Common myeloid progenitor, CD34-positive (primary cell): ENCODE measurements around the gene CHRNB1.

Experiments
- CTCF ChIA-PET: fragments of 350-600 bp; sonication (Branson Sonifier 250); formaldehyde crosslinking; loops from one replicate; lab custom pipeline; 2021; ENCODE audit warnings: antibody characterized with exemption; lab: Charles Lee
- POLR2A ChIA-PET: fragments of 350-600 bp; sonication (Branson Sonifier 250); formaldehyde crosslinking; loops from one replicate; lab custom pipeline; 2021; ENCODE audit warnings: antibody characterized with exemption; lab: Charles Lee
- DNase-seq, 3 donors: peaks; one replicate each; pipeline versions ENCODE4 v3.0.0 to v3.0.0-alpha.2; 2013
- H3K27ac ChIP-seq, 2 experiments: 1 replicate in 1 of 2; 2 replicates in 1 of 2; pipeline ENCODE4 v1.7.0; 2013; ENCODE audit warnings: inconsistent platforms in 2 of 2, low read length in 2 of 2, mild to moderate bottlenecking in 2 of 2, low read depth in 1 of 2, moderate library complexity in 1 of 2; ENCODE audit not compliant: severe bottlenecking in 2 of 2, insufficient read depth in 1 of 2, poor library complexity in 1 of 2
- H3K27me3 ChIP-seq, 5 experiments: replicated peaks in 2 of 5; 1 replicate in 3 of 5; 2 replicates in 2 of 5; pipeline versions ENCODE4 v1.6.1 to v1.7.0; 2013; ENCODE audit warnings: low read length in 4 of 5, mild to moderate bottlenecking in 2 of 5, moderate library complexity in 2 of 5, inconsistent platforms in 1 of 5; ENCODE audit not compliant: insufficient read depth in 5 of 5, control insufficient read depth in 4 of 5
- H3K36me3 ChIP-seq, 4 experiments: 1 replicate in 2 of 4; 2 replicates in 2 of 4; pipeline versions ENCODE4 v1.6.1 to v1.7.0; 2013; ENCODE audit warnings: low read length in 3 of 4, control low read depth in 1 of 4, mild to moderate bottlenecking in 1 of 4; ENCODE audit not compliant: control insufficient read depth in 4 of 4, insufficient read depth in 4 of 4
- H3K4me1 ChIP-seq, 4 experiments: 1 replicate in 3 of 4; 2 replicates in 1 of 4; pipeline versions ENCODE4 v1.6.1 to v1.7.1; 2013; ENCODE audit warnings: low read length in 3 of 4, mild to moderate bottlenecking in 3 of 4, control low read depth in 1 of 4, inconsistent platforms in 1 of 4, moderate library complexity in 1 of 4; ENCODE audit not compliant: control insufficient read depth in 4 of 4, insufficient read depth in 4 of 4; ENCODE audit errors: control extremely low read depth in 1 of 4
- H3K4me3 ChIP-seq, 7 experiments: 1 replicate in 4 of 7; 2 replicates in 3 of 7; pipeline versions ENCODE4 v1.5.1 to v1.7.0; 2013; ENCODE audit warnings: mild to moderate bottlenecking in 7 of 7, low read length in 6 of 7, moderate library complexity in 6 of 7, inconsistent platforms in 2 of 7, low read depth in 2 of 7, control low read depth in 1 of 7; ENCODE audit not compliant: insufficient read depth in 4 of 7, control insufficient read depth in 1 of 7; ENCODE audit errors: extremely low read depth in 1 of 7
- H3K9me3 ChIP-seq, 5 experiments: 1 replicate in 4 of 5; 2 replicates in 1 of 5; pipeline versions ENCODE4 v1.6.1 to v1.7.1; 2013; ENCODE audit warnings: low read length in 4 of 5, mild to moderate bottlenecking in 2 of 5, inconsistent platforms in 1 of 5, low read depth in 1 of 5, moderate library complexity in 1 of 5; ENCODE audit not compliant: control insufficient read depth in 4 of 5, insufficient read depth in 2 of 5; ENCODE audit errors: control extremely low read depth in 1 of 5
- WGBS: methylation state at CpG from one replicate; pipeline ENCODE4 v1.1.5; 2013; ENCODE audit not compliant: insufficient coverage; 5-methylcytosine and 5-hydroxymethylcytosine counted together

CHRNB1 gene

DNA sequence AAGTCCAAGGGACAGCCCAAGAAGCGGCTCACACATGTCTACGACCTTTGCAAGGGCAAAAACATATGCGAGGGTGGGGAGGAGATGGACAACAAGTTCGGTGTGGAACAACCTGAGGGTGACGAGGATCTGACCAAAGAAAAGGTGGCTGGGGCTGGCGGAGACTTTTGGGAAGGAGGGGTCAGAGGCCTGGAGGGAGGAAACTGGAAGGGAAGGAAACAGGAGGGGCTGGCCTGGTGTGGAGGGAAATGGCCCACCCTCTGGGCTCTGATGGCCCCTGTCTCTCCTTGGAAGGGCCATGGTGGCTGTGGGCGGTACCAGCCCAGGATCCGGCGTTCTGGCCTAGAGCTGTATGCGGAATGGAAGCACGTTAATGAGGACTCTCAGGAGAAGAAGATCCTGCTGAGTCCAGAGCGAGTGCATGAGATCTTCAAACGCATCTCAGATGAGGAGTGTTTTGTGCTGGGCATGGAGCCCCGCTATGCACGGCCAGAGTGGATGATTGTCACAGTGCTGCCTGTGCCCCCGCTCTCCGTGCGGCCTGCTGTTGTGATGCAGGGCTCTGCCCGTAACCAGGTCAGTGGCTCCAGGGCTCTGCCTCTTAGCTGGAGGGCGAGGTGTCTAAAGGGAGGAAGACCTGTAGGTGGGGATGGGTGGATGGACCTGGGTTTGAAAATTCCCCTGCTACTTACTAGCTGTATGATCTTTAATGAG, 51.8 kb downstream of the CHRNB1 start:
- no peaks in the 10 kb centered on the region for H3K4me1 ChIP-seq
- no peak overlapping the region for H3K4me3 ChIP-seq
- DNase-seq: no peak
- no peaks in the 10 kb centered on the region for H3K27me3 ChIP-seq
- WGBS: 94% methylated on average over 19 of the region's 20 CpGs
- no peaks in the 10 kb centered on the region for H3K9me3 ChIP-seq
- no peak overlapping the region for H3K27ac ChIP-seq
- POLR2A ChIA-PET: interaction anchor here (1.0 to 1.1 kb wide), 2 partner anchors 13 to 60 kb away, joined by 3 read pairs; no protein-coding TSS in a partner anchor
- H3K36me3 ChIP-seq: peaks cover 17 to 77% (median 65%) of the 10 kb centered on the region in 4 experiments
- CTCF ChIA-PET: interaction anchor here (1.0 to 2.5 kb wide), 7 partner anchors 10 to 141 kb away, joined by 3 to 10 read pairs (median 3); partner anchors contain the start of genes TMEM102 and TMEM95

DNA sequence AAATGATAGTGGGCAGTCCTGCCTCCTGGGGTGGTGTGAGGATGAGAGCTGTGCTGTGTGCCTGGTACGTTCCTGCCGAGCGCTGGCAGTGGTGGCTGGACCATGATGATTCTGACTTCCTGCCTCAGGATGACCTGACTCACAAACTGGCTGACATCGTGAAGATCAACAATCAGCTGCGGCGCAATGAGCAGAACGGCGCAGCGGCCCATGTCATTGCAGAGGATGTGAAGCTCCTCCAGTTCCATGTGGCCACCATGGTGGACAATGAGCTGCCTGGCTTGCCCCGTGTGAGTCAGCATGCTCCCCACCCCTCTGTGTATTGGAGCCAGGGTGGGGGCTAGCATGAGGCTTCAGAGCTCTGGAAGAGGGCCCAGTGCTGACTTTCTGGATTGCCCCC, 52.4 kb downstream of the CHRNB1 start:
- Histone ChIP-seq H3K27me3 (no peaks in the 10 kb centered on the region), H3K27ac (no peak overlapping the region), H3K4me3 (no peak overlapping the region), H3K9me3 (no peaks in the 10 kb centered on the region), H3K36me3 (peaks cover 19 to 80% (median 69%) of the 10 kb centered on the region in 4 experiments), H3K4me1 (no peaks in the 10 kb centered on the region)
- ChIA-PET POLR2A (interaction anchor here (1.0 kb wide), 1 partner anchor 60 kb away, joined by 3 read pairs; no protein-coding TSS in a partner anchor), CTCF (interaction anchor here (1.0 to 2.2 kb wide), 5 partner anchors 11 to 63 kb away, joined by 3 to 8 read pairs (median 3); no protein-coding TSS in a partner anchor)
- no peak for DNase-seq
- 96% methylated on average over 10 of the region's 10 CpGs for WGBS

DNA sequence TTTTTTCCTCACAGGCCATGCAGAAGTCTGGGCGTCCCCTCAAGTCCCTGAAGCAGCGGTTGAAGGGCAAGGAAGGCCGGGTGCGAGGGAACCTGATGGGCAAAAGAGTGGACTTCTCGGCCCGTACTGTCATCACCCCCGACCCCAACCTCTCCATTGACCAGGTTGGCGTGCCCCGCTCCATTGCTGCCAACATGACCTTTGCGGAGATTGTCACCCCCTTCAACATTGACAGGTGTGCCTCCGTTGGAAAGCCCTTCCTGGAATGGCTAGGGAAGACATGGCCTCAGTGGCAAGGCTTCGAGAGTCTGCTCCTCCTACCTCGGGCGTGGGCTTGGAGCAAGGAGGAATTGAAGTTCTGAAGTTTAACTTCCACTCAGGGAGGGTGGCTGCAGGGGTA, 52.8 kb downstream of the CHRNB1 start:
- ChIA-PET POLR2A (interaction anchor here (1.0 kb wide), 1 partner anchor 61 kb away, joined by 3 read pairs; no protein-coding TSS in a partner anchor), CTCF (interaction anchor here (1.0 to 1.2 kb wide), 3 partner anchors 11 to 42 kb away, joined by 3 to 5 read pairs (median 3); no protein-coding TSS in a partner anchor)
- Histone ChIP-seq H3K4me1 (no peaks in the 10 kb centered on the region), H3K4me3 (no peak overlapping the region), H3K27ac (no peak overlapping the region), H3K9me3 (no peaks in the 10 kb centered on the region), H3K36me3 (peaks cover 19 to 82% (median 72%) of the 10 kb centered on the region in 4 experiments), H3K27me3 (no peaks in the 10 kb centered on the region)
- no peak for DNase-seq
- 96% methylated on average over 11 of the region's 14 CpGs for WGBS

DNA sequence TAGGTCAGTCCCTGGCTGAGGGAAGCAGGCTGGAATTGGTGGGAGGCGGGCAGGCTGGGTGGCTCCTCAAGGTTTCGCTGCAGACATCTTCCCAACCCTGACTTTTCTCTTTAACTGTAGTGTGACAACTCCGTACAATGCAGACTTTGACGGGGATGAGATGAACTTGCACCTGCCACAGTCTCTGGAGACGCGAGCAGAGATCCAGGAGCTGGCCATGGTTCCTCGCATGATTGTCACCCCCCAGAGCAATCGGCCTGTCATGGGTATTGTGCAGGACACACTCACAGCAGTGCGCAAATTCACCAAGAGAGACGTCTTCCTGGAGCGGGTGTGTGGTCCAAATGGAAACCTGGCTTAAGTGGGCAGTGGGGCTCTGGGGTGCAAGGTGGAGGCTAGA, 54.3 kb downstream of the CHRNB1 start:
- ChIA-PET CTCF (interaction anchor here (1.8 kb wide), 1 partner anchor 14 kb away, joined by 5 read pairs; no protein-coding TSS in a partner anchor), POLR2A (interaction anchor here (0.6 kb wide), 1 partner anchor 8 kb away, joined by 3 read pairs; no protein-coding TSS in a partner anchor)
- Histone ChIP-seq H3K9me3 (no peaks in the 10 kb centered on the region), H3K27me3 (no peaks in the 10 kb centered on the region), H3K36me3 (peaks cover 28 to 90% (median 81%) of the 10 kb centered on the region in 4 experiments), H3K4me3 (no peak overlapping the region), H3K4me1 (no peaks in the 10 kb centered on the region), H3K27ac (no peak overlapping the region)
- DNase-seq: no peak
- whole genome bisulfite sequencing: 87% methylated on average over 10 of the region's 11 CpGs

DNA sequence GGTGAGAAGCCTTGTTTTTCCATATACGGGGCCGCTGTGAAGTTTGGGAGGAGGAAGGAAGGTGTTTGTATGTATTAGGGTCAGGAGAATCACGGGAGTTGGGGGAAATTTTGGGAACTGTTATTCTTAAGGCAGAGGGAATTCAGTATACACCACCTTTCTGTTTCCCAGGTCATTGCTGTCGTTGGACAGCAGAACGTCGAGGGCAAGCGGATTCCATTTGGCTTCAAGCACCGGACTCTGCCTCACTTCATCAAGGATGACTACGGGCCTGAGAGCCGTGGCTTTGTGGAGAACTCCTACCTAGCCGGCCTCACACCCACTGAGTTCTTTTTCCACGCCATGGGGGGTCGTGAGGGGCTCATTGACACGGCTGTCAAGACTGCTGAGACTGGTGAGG, 56.9 kb downstream of the CHRNB1 start:
- POLR2A ChIA-PET: interaction anchor here (1.1 kb wide), 1 partner anchor 15 kb away, joined by 3 read pairs; no protein-coding TSS in a partner anchor

DNA sequence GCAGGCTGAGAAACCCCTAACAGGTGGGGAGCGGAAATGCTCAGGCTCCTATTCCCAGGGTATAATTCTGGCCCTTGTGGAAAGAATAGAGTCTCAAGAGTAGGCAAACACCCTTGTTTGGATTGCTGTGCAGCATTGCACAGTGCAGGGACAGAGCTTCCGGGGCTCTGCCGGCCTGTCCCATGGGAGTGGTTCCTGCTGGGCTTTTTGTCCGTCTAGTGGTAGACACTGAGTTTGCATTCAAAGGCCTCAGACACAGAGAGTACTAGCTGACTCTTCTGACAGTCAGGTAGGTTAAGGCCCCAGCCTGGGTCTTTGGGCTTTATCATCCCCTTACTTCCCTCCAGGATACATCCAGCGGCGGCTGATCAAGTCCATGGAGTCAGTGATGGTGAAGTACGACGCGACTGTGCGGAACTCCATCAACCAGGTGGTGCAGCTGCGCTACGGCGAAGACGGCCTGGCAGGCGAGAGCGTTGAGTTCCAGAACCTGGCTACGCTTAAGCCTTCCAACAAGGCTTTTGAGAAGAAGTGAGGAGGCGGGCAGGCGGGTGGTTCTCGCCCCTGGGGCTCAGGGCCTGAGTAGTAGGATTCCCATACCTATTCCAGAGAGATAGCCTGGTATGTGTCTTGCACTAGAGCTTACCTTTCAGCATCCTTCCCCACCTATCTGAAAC, 57.4 kb downstream of the CHRNB1 start:
- Histone ChIP-seq H3K36me3 (peaks cover 29 to 92% (median 76%) of the 10 kb centered on the region in 4 experiments), H3K9me3 (no peaks in the 10 kb centered on the region), H3K27me3 (no peaks in the 10 kb centered on the region), H3K4me1 (no peaks in the 10 kb centered on the region), H3K27ac (no peak overlapping the region), H3K4me3 (no peak overlapping the region)
- ChIA-PET CTCF (interaction anchor here (0.7 to 4.1 kb wide), 9 partner anchors 8 to 149 kb away, joined by 3 to 20 read pairs (median 4); partner anchors contain the start of genes SENP3, TMEM95 and TNFSF13), POLR2A (interaction anchor here (1.0 to 1.1 kb wide), 2 partner anchors 16 to 65 kb away, joined by 3 to 4 read pairs; no protein-coding TSS in a partner anchor)
- DNase-seq: no peak
- WGBS: 96% methylated on average over 15 of the region's 20 CpGs

More for the DNA sequence above, 56.9 kb downstream of the CHRNB1 start:
- 92% methylated on average over 13 of the region's 14 CpGs for WGBS
- no peaks in the 10 kb centered on the region for H3K27me3 ChIP-seq
- H3K36me3 ChIP-seq: peaks cover 32 to 92% (median 76%) of the 10 kb centered on the region in 4 experiments
- no peaks in the 10 kb centered on the region for H3K9me3 ChIP-seq
- no peak for DNase-seq
- H3K4me3 ChIP-seq: no peak overlapping the region
- CTCF ChIA-PET: interaction anchor here (1.4 to 4.1 kb wide), 3 partner anchors 14 to 65 kb away, joined by 3 to 20 read pairs (median 7); partner anchors contain the start of genes SENP3 and TNFSF13
- no peaks in the 10 kb centered on the region for H3K4me1 ChIP-seq
- no peak overlapping the region for H3K27ac ChIP-seq
